Spleen (tissue), 11 donors: ENCODE measurements around the gene CARTPT. TPM values are rescaled to one million over a fixed set of nuclear protein-coding genes. Genes with fewer than 3 reads are reported as not detected.

Experiments used
- DNase-seq: peaks from one replicate; pipeline ENCODE4 v3.0.0-alpha.2; 2020
- H3K27ac ChIP-seq, 8 donors: fragments of 200-600 bp; sonication (generic) in 7 of 8; 1 replicate in 4 of 8; 2 replicates in 4 of 8; pipeline versions ENCODE4 v1.5.0 to v1.8.0; 2016 to 2021; ENCODE audit warnings: inconsistent platforms in 4 of 8, mild to moderate bottlenecking in 4 of 8, moderate library complexity in 1 of 8
- H3K27me3 ChIP-seq, 7 donors: fragments of 200-600 bp; sonication (generic) in 6 of 7; replicated peaks in 1 of 7; 1 replicate in 4 of 7; 2 replicates in 3 of 7; pipeline versions ENCODE4 v1.5.0 to v1.8.0; 2016 to 2021; ENCODE audit warnings: inconsistent platforms in 3 of 7, mild to moderate bottlenecking in 1 of 7
- H3K36me3 ChIP-seq, 6 donors: fragments of 200-600 bp; sonication (generic) in 5 of 6; 1 replicate in 4 of 6; 2 replicates in 2 of 6; pipeline versions ENCODE4 v1.5.0 to v1.8.0; 2016 to 2021; ENCODE audit warnings: inconsistent platforms in 2 of 6
- H3K4me1 ChIP-seq, 6 donors: fragments of 200-600 bp; sonication (generic) in 5 of 6; 1 replicate in 3 of 6; 2 replicates in 3 of 6; pipeline versions ENCODE4 v1.5.0 to v1.8.0; 2016 to 2021; ENCODE audit warnings: inconsistent platforms in 3 of 6
- H3K4me3 ChIP-seq, 8 donors: fragments of 200-600 bp; sonication (generic) in 7 of 8; 1 replicate in 4 of 8; 2 replicates in 4 of 8; pipeline versions ENCODE4 v1.5.0 to v1.8.0; 2016 to 2021; ENCODE audit warnings: inconsistent platforms in 4 of 8, mild to moderate bottlenecking in 4 of 8, moderate library complexity in 2 of 8
- H3K9me3 ChIP-seq, 8 donors: fragments of 200-600 bp; sonication (generic) in 7 of 8; 1 replicate in 4 of 8; 2 replicates in 4 of 8; pipeline versions ENCODE4 v1.5.0 to v1.8.0; 2016 to 2021; ENCODE audit warnings: inconsistent platforms in 4 of 8
- CTCF ChIP-seq, 11 experiments: fragments of 200-600 bp in 7 of 11; fragments of 450-650 bp in 4 of 11; sonication (generic) in 4 of 11; IDR thresholded peaks in 8 of 11; conservative IDR thresholded peaks in 3 of 11; 1 replicate in 7 of 11; 2 replicates in 4 of 11; pipeline versions ENCODE4 v1.4.0 to v1.8.0; 2016 to 2021; ENCODE audit warnings: antibody characterized with exemption in 11 of 11, inconsistent platforms in 4 of 11, mild to moderate bottlenecking in 1 of 11
- POLR2A ChIP-seq, 3 donors: fragments of 450-650 bp; IDR thresholded peaks; one replicate each; pipeline ENCODE4 v1.5.1; 2017; ENCODE audit warnings: antibody characterized with exemption in 3 of 3, mild to moderate bottlenecking in 1 of 3
- POLR2AphosphoS5 ChIP-seq, 3 donors: sonication (generic); formaldehyde crosslinking; IDR thresholded peaks; one replicate each; pipeline ENCODE4 v1.5.1; 2017; ENCODE audit warnings: antibody characterized with exemption in 3 of 3
- WGBS, 5 donors: extraction: QIAGEN DNeasy Blood & Tissue Kit in 3 of 5; methylation state at CpG; one replicate each; pipeline versions ENCODE4 v1.1.5 to v1.1.7; 2013 to 2018; 5-methylcytosine and 5-hydroxymethylcytosine counted together
- intact Hi-C: fragments of 100-400 bp; cut with DNase I; formaldehyde crosslinking; loops from one replicate; pipeline ENCODE4 v1.15.0; 2023; ENCODE audit warnings: low total_unique reads
- polyA plus RNA-seq, 3 donors: library from polyadenylated mRNA; stranded (reverse); fragments of 200-250 nt; gene quantifications; one replicate each; pipeline ENCODE4 v1.2.1, GENCODE V29; 2013
- total RNA-seq, 7 donors: library from RNA; depleted of rRNA in 3 of 7; stranded (reverse); fragments of >200 nt in 3 of 7; fragmentation: NEBNext Ultra II Directional in 4 of 7; extraction: Animal tissue kit (Norgen Biotek cat#: 25700) in 4 of 7; gene quantifications; one replicate each; pipeline versions ENCODE4 v1.1.0 to v1.2.1, GENCODE V29; 2016 to 2021
- donor health status: healthy with polysubstance abuse.
- donor health status: DM: no; HTN: no; CAD: no; lungs with moderate emphysema.
- donor health status: DM: no; HTN: no; CAD: no.
- donor health status: Bipolar disorder and iron deficiency.
- donor health status: healthy.
- donor health status: DM: no; HTN: no; CAD: no.
- donor health status: DM: yes; HTN: yes; CAD: no.

The CARTPT gene
- total and polyA plus RNA-seq, 10 donors, result not detected

DNA sequence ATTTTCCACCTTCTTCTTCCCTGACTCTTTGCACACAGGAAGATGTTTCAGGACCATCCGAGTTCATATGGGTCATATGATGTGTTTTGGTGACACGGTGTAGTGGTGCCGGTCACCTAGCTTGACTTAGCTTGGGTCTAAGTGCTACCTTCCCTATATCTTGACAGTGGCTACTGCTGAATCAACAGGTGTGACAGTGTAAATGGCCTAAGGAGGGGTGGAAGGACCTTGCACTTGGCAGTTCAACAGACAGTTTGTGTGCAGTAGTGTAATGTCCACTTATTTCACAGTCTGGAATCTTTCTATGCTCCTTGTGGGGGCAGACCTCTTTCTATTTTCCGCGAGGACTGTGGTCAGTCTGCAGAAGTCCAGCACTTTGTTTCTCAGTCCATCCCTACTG, 43.8 kb downstream of the CARTPT start:
- no peak overlapping the region for H3K27ac ChIP-seq
- WGBS, 5 donors, result 88 to 97% (median 91%) methylated on average over 5 of the region's 5 CpGs
- TF ChIP-seq POLR2A (IDR thresholded peaks at IDR 0.05), result no peak
- TF ChIP-seq POLR2AphosphoS5 (IDR thresholded peaks at IDR 0.05), result no peak
- no peak for TF ChIP-seq CTCF (IDR thresholded peaks at IDR 0.05 in 8 of 11, conservative IDR thresholded peaks at IDR 0.05 in 3 of 11)
- H3K4me3 ChIP-seq, result no peak overlapping the region
- no peak for DNase-seq
- no peaks in the 10 kb centered on the region for H3K9me3 ChIP-seq
- H3K4me1 ChIP-seq, result peaks cover 0 to 3% (median under 1%) of the 10 kb centered on the region in 6 donors
- no peaks in the 10 kb centered on the region for H3K36me3 ChIP-seq
- intact Hi-C loops, result no loop called here
- H3K27me3 ChIP-seq, result no peaks in the 10 kb centered on the region

- no peak for DNase-seq
- H3K27ac ChIP-seq, result no peak overlapping the region
- no peaks in the 10 kb centered on the region for H3K27me3 ChIP-seq
- no peak overlapping the region for H3K4me3 ChIP-seq
- peaks cover 0 to 8% (median 0%) of the 10 kb centered on the region in 6 donors for H3K4me1 ChIP-seq
- intact Hi-C loops, result no loop called here
- H3K9me3 ChIP-seq, result no peaks in the 10 kb centered on the region
- no peaks in the 10 kb centered on the region for H3K36me3 ChIP-seq
- no peak for TF ChIP-seq POLR2AphosphoS5 (IDR thresholded peaks at IDR 0.05)
- no peak for TF ChIP-seq POLR2A (IDR thresholded peaks at IDR 0.05)
- no peak for TF ChIP-seq CTCF (IDR thresholded peaks at IDR 0.05 in 8 of 11, conservative IDR thresholded peaks at IDR 0.05 in 3 of 11)
Observed at GRCh38 chr5:71767661-71768060, 48.6 kb downstream of the CARTPT start.

GRCh38 chr5:71769287-71769686, 50.2 kb downstream of the CARTPT start:
- intact Hi-C loops, result no loop called here
- H3K4me3 ChIP-seq, result no peak overlapping the region
- no peaks in the 10 kb centered on the region for H3K36me3 ChIP-seq
- H3K4me1 ChIP-seq, result peaks cover 0 to 8% (median 0%) of the 10 kb centered on the region in 6 donors
- H3K9me3 ChIP-seq, result no peaks in the 10 kb centered on the region
- TF ChIP-seq POLR2AphosphoS5 (IDR thresholded peaks at IDR 0.05), result no peak
- TF ChIP-seq CTCF (IDR thresholded peaks at IDR 0.05 in 8 of 11, conservative IDR thresholded peaks at IDR 0.05 in 3 of 11), result no peak
- no peak for TF ChIP-seq POLR2A (IDR thresholded peaks at IDR 0.05)
- no peaks in the 10 kb centered on the region for H3K27me3 ChIP-seq
- no peak for DNase-seq
- no peak overlapping the region for H3K27ac ChIP-seq

GRCh38 chr5:71770381-71770780, 51.3 kb downstream of the CARTPT start:
- no peak for DNase-seq
- Histone ChIP-seq H3K4me3 (no peak overlapping the region), H3K9me3 (no peaks in the 10 kb centered on the region), H3K27ac (no peak overlapping the region), H3K36me3 (no peaks in the 10 kb centered on the region), H3K4me1 (peaks cover 0 to 8% (median 0%) of the 10 kb centered on the region in 6 donors), H3K27me3 (no peaks in the 10 kb centered on the region)
- intact Hi-C loops, result no loop called here
- TF ChIP-seq POLR2AphosphoS5 (IDR thresholded peaks at IDR 0.05) (no peak), CTCF (IDR thresholded peaks at IDR 0.05 in 8 of 11, conservative IDR thresholded peaks at IDR 0.05 in 3 of 11) (no peak), POLR2A (IDR thresholded peaks at IDR 0.05) (no peak)

Other genes with a start within 250 kb of the CARTPT start
- 10 to 100 TPM; 30.3 to 48.8 (median 32.9) TPM for gene MCCC2, start 131.9 kb upstream of the CARTPT start, total RNA-seq
- 10 to 100 TPM; 15.3 to 19.0 (median 17.5) TPM for gene MCCC2, start 131.9 kb upstream of the CARTPT start, polyA plus RNA-seq